ENCODE results near the gene MRPL27. TPM values are rescaled to one million over a fixed set of nuclear protein-coding genes. Genes with fewer than 3 reads are reported as not detected.
"Not testable (repeated sequence)": the region's sequence is repeated elsewhere in the genome, so short reads cannot be mapped to it uniquely, and the experiment has no call there.

Gene MRPL27
- total RNA-seq, 2 donors from 2014 or later = 70.9 to 76.7 TPM

- Mint-ChIP-seq H3K4me3 (no peak overlapping the region), H3K27me3 (ENCODE audit: insufficient read depth) (peaks cover 6% of the 10 kb centered on the region), H3K36me3 (ENCODE audit: low read depth) (peaks cover 11% of the 10 kb centered on the region), H3K4me1 (peaks cover 6% of the 10 kb centered on the region), H3K9me3 (peaks cover 29% of the 10 kb centered on the region), H3K27ac (no peak overlapping the region)
- no peak overlapping the region for H3K27ac ChIP-seq (ENCODE audit: low read depth, low read length)
- no peak for TF ChIP-seq CTCF (conservative IDR thresholded peaks at IDR 0.05)
- 91 to 96% methylated on average over 3 of the region's 3 CpGs for WGBS, 2 experiments (ENCODE audit: insufficient coverage in 1 of 2, insufficient read length in 1 of 2)
- no peaks in the 10 kb centered on the region for H3K36me3 ChIP-seq (ENCODE audit: control insufficient read depth, insufficient read depth, low read length)
- DNase-seq = no peak
- peaks cover 18% of the 10 kb centered on the region for H3K9me3 ChIP-seq (ENCODE audit: control insufficient read depth, low read length)
- no peaks in the 10 kb centered on the region for H3K27me3 ChIP-seq (ENCODE audit: control insufficient read depth, insufficient read depth, low read length, poor library complexity, severe bottlenecking)
- peaks cover 6% of the 10 kb centered on the region for H3K4me1 ChIP-seq (ENCODE audit: control insufficient read depth, insufficient read depth, low read length)
- H3K4me3 ChIP-seq (ENCODE audit: low read length) = no peak overlapping the region
- no peak overlapping the region for H3K9ac ChIP-seq (ENCODE audit: extremely low read depth, low read length, poor library complexity, severe bottlenecking)
Observed at GRCh38 chr17:50421308-50422051, 48.5 kb upstream of the MRPL27 start.

- H3K27me3 ChIP-seq (ENCODE audit: control insufficient read depth, insufficient read depth, low read length, poor library complexity, severe bottlenecking) = no peaks in the 10 kb centered on the region
- peaks cover 18% of the 10 kb centered on the region for H3K9me3 ChIP-seq (ENCODE audit: control insufficient read depth, low read length)
- peaks cover 6% of the 10 kb centered on the region for H3K27me3 Mint-ChIP-seq (ENCODE audit: insufficient read depth)
- H3K36me3 Mint-ChIP-seq (ENCODE audit: low read depth) = peaks cover 11% of the 10 kb centered on the region
- no peak overlapping the region for H3K27ac ChIP-seq (ENCODE audit: low read depth, low read length)
- H3K9me3 Mint-ChIP-seq = peaks cover 29% of the 10 kb centered on the region
- H3K9ac ChIP-seq (ENCODE audit: extremely low read depth, low read length, poor library complexity, severe bottlenecking) = no peak overlapping the region
- DNase-seq = peak; percentile 36
- H3K4me3 ChIP-seq (ENCODE audit: low read length) = no peak overlapping the region
- WGBS, 2 experiments (ENCODE audit: insufficient coverage in 1 of 2, insufficient read length in 1 of 2) = 94 to 100% methylated on average over 5 to 6 of the region's 6 CpGs
- no peaks in the 10 kb centered on the region for H3K36me3 ChIP-seq (ENCODE audit: control insufficient read depth, insufficient read depth, low read length)
- H3K4me3 Mint-ChIP-seq = no peak overlapping the region
- H3K4me1 ChIP-seq (ENCODE audit: control insufficient read depth, insufficient read depth, low read length) = peaks cover 5% of the 10 kb centered on the region
- H3K4me1 Mint-ChIP-seq = peaks cover 4% of the 10 kb centered on the region
- no peak overlapping the region for H3K27ac Mint-ChIP-seq
- TF ChIP-seq CTCF (conservative IDR thresholded peaks at IDR 0.05) = no peak
Observed at GRCh38 chr17:50420419-50421112, 47.6 kb upstream of the MRPL27 start.

GRCh38 chr17:50419577-50419976 lies 46.6 kb upstream of the MRPL27 start:
- not testable (repeated sequence) for H3K4me1 ChIP-seq (ENCODE audit: control insufficient read depth, insufficient read depth, low read length); H3K4me3 Mint-ChIP-seq; H3K27ac Mint-ChIP-seq; H3K27me3 Mint-ChIP-seq (ENCODE audit: insufficient read depth); H3K27me3 ChIP-seq (ENCODE audit: control insufficient read depth, insufficient read depth, low read length, poor library complexity, severe bottlenecking); H3K9ac ChIP-seq (ENCODE audit: extremely low read depth, low read length, poor library complexity, severe bottlenecking); H3K36me3 ChIP-seq (ENCODE audit: control insufficient read depth, insufficient read depth, low read length); H3K27ac ChIP-seq (ENCODE audit: low read depth, low read length); H3K4me1 Mint-ChIP-seq
- H3K9me3 ChIP-seq (ENCODE audit: control insufficient read depth, low read length) = peaks cover 18% of the 10 kb centered on the region
- H3K4me3 ChIP-seq (ENCODE audit: low read length) = peak overlapping the region; percentile 8
- Mint-ChIP-seq H3K9me3 (peaks cover 29% of the 10 kb centered on the region), H3K36me3 (ENCODE audit: low read depth) (peaks cover 11% of the 10 kb centered on the region)
- peak; percentile 34 for DNase-seq
- WGBS, 2 experiments (ENCODE audit: insufficient coverage in 1 of 2, insufficient read length in 1 of 2) = 91 to 97% methylated on average over 5 to 10 of the region's 10 CpGs

Measured in endodermal cell (in vitro differentiated cells).